Measurements from ENCODE around the gene AKR1D1. TPM values are rescaled to one million over a fixed set of nuclear protein-coding genes. Genes with fewer than 3 reads are reported as not detected.

AKR1D1 gene
- total RNA-seq, 1 donor from 2014 or later: not detected

DNA sequence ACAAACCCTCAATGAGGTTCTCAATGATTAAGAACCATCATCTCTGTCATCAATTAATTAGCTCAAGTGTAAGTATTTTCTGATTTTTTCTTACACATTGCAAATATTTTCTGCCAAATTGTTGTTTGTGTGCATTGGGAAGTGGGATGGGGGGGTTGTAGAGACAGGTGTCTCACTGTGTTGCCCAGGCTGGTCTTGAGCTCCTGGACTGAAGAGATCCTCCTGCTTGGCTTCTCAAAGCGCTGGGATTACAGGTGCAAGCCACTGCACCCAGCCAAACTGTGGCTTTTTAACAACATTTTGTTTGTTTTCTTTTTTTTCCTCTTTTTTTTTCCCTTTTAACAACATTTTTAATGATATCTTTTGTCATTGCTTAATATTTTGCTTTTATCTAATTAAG, 87.5 kb downstream of the AKR1D1 start:
- intact Hi-C loops (cut with micrococcal nuclease): loop anchor here (5.0 kb wide), 3 partner anchors 261 to 649 kb away; no protein-coding TSS in a partner anchor

DNA sequence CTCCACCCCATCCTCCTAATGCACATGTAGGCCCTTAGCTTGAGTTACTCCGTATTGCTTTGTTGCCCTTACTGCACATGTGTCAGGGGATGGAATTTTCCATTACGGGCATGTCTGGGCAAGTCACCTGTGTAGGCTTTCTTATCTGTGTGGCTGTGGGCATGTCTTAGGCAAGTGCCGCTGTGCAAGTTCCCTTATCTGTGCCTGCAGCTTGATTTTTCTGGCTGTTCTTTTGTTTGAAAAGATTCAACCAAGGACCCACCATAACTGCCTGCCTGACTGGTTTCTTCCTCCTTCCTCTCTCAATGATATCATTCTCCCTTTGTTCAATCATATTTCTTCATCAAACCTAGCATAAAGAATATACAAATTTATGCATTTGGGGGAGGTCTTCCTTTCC, 88.5 kb downstream of the AKR1D1 start:
- intact Hi-C loops (cut with micrococcal nuclease): loop anchor here (5.0 kb wide), 3 partner anchors 263 to 647 kb away; no protein-coding TSS in a partner anchor

GRCh38 chr7:138166681-138167080, 90.4 kb downstream of the AKR1D1 start:
- intact Hi-C loops (cut with micrococcal nuclease): no loop called here

DNA sequence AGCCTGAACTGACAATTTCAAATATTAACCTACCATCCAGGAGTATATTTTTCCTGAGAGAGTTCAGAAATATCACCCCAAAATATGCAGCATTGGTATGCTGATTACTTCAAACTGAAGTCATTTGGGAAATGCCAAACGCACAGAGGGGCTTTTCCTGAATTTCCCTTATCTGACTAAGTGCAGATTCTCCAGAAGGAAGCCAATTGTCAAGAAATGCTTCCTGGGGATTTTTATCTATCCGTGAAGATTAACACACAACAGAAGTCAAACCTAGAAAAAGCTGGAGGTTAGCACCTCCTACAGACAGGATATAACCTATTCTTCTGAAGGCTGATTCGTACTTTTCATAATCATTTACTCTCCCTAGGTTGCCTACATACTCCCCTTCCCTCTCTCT, 91.0 kb downstream of the AKR1D1 start:
- intact Hi-C loops (cut with micrococcal nuclease): no loop called here

- intact Hi-C loops (cut with micrococcal nuclease): no loop called here
Measured at GRCh38 chr7:138167869-138168296, 91.6 kb downstream of the AKR1D1 start.

Other genes starting within 250 kb of the AKR1D1 start
- gene DGKI, start 229.5 kb upstream of the AKR1D1 start, total RNA-seq: 3.4 and 3.6 TPM in 2 replicates
- 49.2 and 51.4 TPM in 2 replicates for gene CREB3L2, start 74.4 kb upstream of the AKR1D1 start, total RNA-seq

All from T-helper 1 cell treated with Interleukin-12 subunit alpha and Interleukin-12 subunit beta and Interleukin-4 antibody, amounts not matched to agents 30 ng/mL and 1 ng/mL, for 36 hours (primary cell).